GM21360 (cell line): ENCODE results near the gene LKAAEAR1.

Experiments
- ATAC-seq: cut with Tn5 transposase; IDR thresholded peaks from one replicate; pipeline ENCODE4 v1.9.1; 2021; ENCODE audit warnings: mild to moderate bottlenecking, moderate library complexity; ENCODE audit not compliant: unreplicated experiment

Gene LKAAEAR1

GRCh38 chr20:64068386-64069208 is 15.6 kb downstream of the LKAAEAR1 start:
- ATAC-seq, result no peak

GRCh38 chr20:64067733-64068307 is 16.4 kb downstream of the LKAAEAR1 start:
- no peak for ATAC-seq

GRCh38 chr20:64067005-64067632 is 17.1 kb downstream of the LKAAEAR1 start:
- ATAC-seq, result no peak

- no peak for ATAC-seq
Observed at GRCh38 chr20:64065974-64066343, 18.2 kb downstream of the LKAAEAR1 start.

- ATAC-seq, result no peak
Observed at GRCh38 chr20:64065062-64065973, 18.9 kb downstream of the LKAAEAR1 start.

GRCh38 chr20:64064145-64064698 is 20.0 kb downstream of the LKAAEAR1 start:
- ATAC-seq, result no peak

GRCh38 chr20:64063389-64064144 is 20.6 kb downstream of the LKAAEAR1 start:
- no peak for ATAC-seq

- ATAC-seq, result peak; percentile 68
Observed at GRCh38 chr20:64062596-64063388, 21.4 kb downstream of the LKAAEAR1 start, which contains the start of gene TCEA2. Gene TCEA2, plus strand, starts transcription at chr20:64063198. Its CDS starts 115 bp downstream, at chr20:64063313.

GRCh38 chr20:64062276-64062595 is 22.0 kb downstream of the LKAAEAR1 start:
- no peak for ATAC-seq

GRCh38 chr20:64058536-64058935 is 25.7 kb downstream of the LKAAEAR1 start:
- no peak for ATAC-seq

- ATAC-seq, result peak; percentile 34
Observed at GRCh38 chr20:64057628-64058498, 26.3 kb downstream of the LKAAEAR1 start.

- no peak for ATAC-seq
Observed at GRCh38 chr20:64056889-64057627, 27.1 kb downstream of the LKAAEAR1 start.

GRCh38 chr20:64056639-64056888 is 27.6 kb downstream of the LKAAEAR1 start:
- no peak for ATAC-seq

- no peak for ATAC-seq
Observed at GRCh38 chr20:64055893-64056638, 28.1 kb downstream of the LKAAEAR1 start.

GRCh38 chr20:64055396-64055892 is 28.8 kb downstream of the LKAAEAR1 start:
- no peak for ATAC-seq

GRCh38 chr20:64053841-64054661 is 30.1 kb downstream of the LKAAEAR1 start:
- ATAC-seq, result no peak
